Stromal cell of bone marrow (primary cell): ENCODE data around the gene ATP2A2.
"Not testable (repeated sequence)": the region's sequence is repeated elsewhere in the genome, so short reads cannot be mapped to it uniquely, and the experiment has no call there.

Source experiments
- DNase-seq: peaks from one replicate; pipeline ENCODE4 v3.0.0-alpha.2; 2012; ENCODE audit warnings: low read depth

Gene ATP2A2

GRCh38 chr12:110369992-110370391 lies 88.9 kb downstream of the ATP2A2 start:
- DNase-seq: no peak

- no peak for DNase-seq
Measured at GRCh38 chr12:110370732-110371231, 89.7 kb downstream of the ATP2A2 start.

GRCh38 chr12:110371408-110372055 lies 90.5 kb downstream of the ATP2A2 start:
- DNase-seq: no peak

- DNase-seq: no peak
Measured at GRCh38 chr12:110372056-110372425, 91.0 kb downstream of the ATP2A2 start.

GRCh38 chr12:110373025-110373424 lies 92.0 kb downstream of the ATP2A2 start:
- no peak for DNase-seq

- DNase-seq: no peak
Measured at GRCh38 chr12:110373425-110373824, 92.4 kb downstream of the ATP2A2 start.

- DNase-seq: no peak
Measured at GRCh38 chr12:110373962-110374611, 93.0 kb downstream of the ATP2A2 start.

- DNase-seq: not testable (repeated sequence)
Measured at GRCh38 chr12:110378131-110378790, 97.2 kb downstream of the ATP2A2 start.

GRCh38 chr12:110379197-110379596 lies 98.2 kb downstream of the ATP2A2 start:
- DNase-seq: no peak

- no peak for DNase-seq
Measured at GRCh38 chr12:110379631-110380030, 98.6 kb downstream of the ATP2A2 start.

GRCh38 chr12:110382683-110383082 lies 101.6 kb downstream of the ATP2A2 start:
- no peak for DNase-seq
